Measurements from ENCODE around the gene CACNG4.

The CACNG4 gene

GRCh38 chr17:66975188-66975587 lies 10.7 kb downstream of the CACNG4 start:
- no peaks in the 10 kb centered on the region; the same call in none of the 2 replicates for H3K27me3 ChIP-seq (replicated peaks; ENCODE audit: control insufficient read depth, insufficient read depth, low read length)
- TF ChIP-seq CTCF (IDR thresholded peaks at IDR 0.05; ENCODE audit: insufficient read depth, low read length, poor library complexity, severe bottlenecking): no peak
- no peak for DNase-seq (ENCODE audit: extremely low read depth, insufficient read length)
- no peak overlapping the region for H3K4me3 ChIP-seq (replicated peaks; ENCODE audit: low read depth, low read length)
- H3K36me3 ChIP-seq (ENCODE audit: control insufficient read depth, insufficient read depth, low read length): no peaks in the 10 kb centered on the region

GRCh38 chr17:66975614-66976378 lies 11.3 kb downstream of the CACNG4 start:
- Histone ChIP-seq H3K27me3 (replicated peaks; ENCODE audit: control insufficient read depth, insufficient read depth, low read length) (no peaks in the 10 kb centered on the region; the same call in none of the 2 replicates), H3K4me3 (replicated peaks; ENCODE audit: low read depth, low read length) (no peak overlapping the region), H3K36me3 (ENCODE audit: control insufficient read depth, insufficient read depth, low read length) (no peaks in the 10 kb centered on the region)
- TF ChIP-seq CTCF (IDR thresholded peaks at IDR 0.05; ENCODE audit: insufficient read depth, low read length, poor library complexity, severe bottlenecking): peak; percentile 51
- no peak for DNase-seq (ENCODE audit: extremely low read depth, insufficient read length)

GRCh38 chr17:66976379-66976663 lies 11.8 kb downstream of the CACNG4 start:
- TF ChIP-seq CTCF (IDR thresholded peaks at IDR 0.05; ENCODE audit: insufficient read depth, low read length, poor library complexity, severe bottlenecking): no peak
- no peak overlapping the region for H3K4me3 ChIP-seq (replicated peaks; ENCODE audit: low read depth, low read length)
- H3K27me3 ChIP-seq (replicated peaks; ENCODE audit: control insufficient read depth, insufficient read depth, low read length): no peaks in the 10 kb centered on the region; the same call in none of the 2 replicates
- H3K36me3 ChIP-seq (ENCODE audit: control insufficient read depth, insufficient read depth, low read length): no peaks in the 10 kb centered on the region
- no peak for DNase-seq (ENCODE audit: extremely low read depth, insufficient read length)

GRCh38 chr17:66976781-66977201 lies 12.3 kb downstream of the CACNG4 start:
- H3K4me3 ChIP-seq (replicated peaks; ENCODE audit: low read depth, low read length): no peak overlapping the region
- H3K36me3 ChIP-seq (ENCODE audit: control insufficient read depth, insufficient read depth, low read length): no peaks in the 10 kb centered on the region
- H3K27me3 ChIP-seq (replicated peaks; ENCODE audit: control insufficient read depth, insufficient read depth, low read length): no peaks in the 10 kb centered on the region; the same call in none of the 2 replicates
- no peak for TF ChIP-seq CTCF (IDR thresholded peaks at IDR 0.05; ENCODE audit: insufficient read depth, low read length, poor library complexity, severe bottlenecking)
- no peak for DNase-seq (ENCODE audit: extremely low read depth, insufficient read length)

GRCh38 chr17:66978514-66979061 lies 14.1 kb downstream of the CACNG4 start:
- DNase-seq (ENCODE audit: extremely low read depth, insufficient read length): no peak
- Histone ChIP-seq H3K4me3 (replicated peaks; ENCODE audit: low read depth, low read length) (no peak overlapping the region), H3K27me3 (replicated peaks; ENCODE audit: control insufficient read depth, insufficient read depth, low read length) (no peaks in the 10 kb centered on the region; the same call in none of the 2 replicates), H3K36me3 (ENCODE audit: control insufficient read depth, insufficient read depth, low read length) (no peaks in the 10 kb centered on the region)
- TF ChIP-seq CTCF (IDR thresholded peaks at IDR 0.05; ENCODE audit: insufficient read depth, low read length, poor library complexity, severe bottlenecking): no peak
